GM19328 (cell line): ENCODE data around the gene GUCY1A1.

ENCODE experiments used
- ATAC-seq: cut with Tn5 transposase; IDR thresholded peaks from one replicate; pipeline ENCODE4 v1.9.1; 2021; ENCODE audit warnings: mild to moderate bottlenecking, moderate library complexity; ENCODE audit not compliant: unreplicated experiment

The GUCY1A1 gene

GRCh38 chr4:155690044-155690837, 23.6 kb downstream of the GUCY1A1 start:
- ATAC-seq, result no peak

DNA sequence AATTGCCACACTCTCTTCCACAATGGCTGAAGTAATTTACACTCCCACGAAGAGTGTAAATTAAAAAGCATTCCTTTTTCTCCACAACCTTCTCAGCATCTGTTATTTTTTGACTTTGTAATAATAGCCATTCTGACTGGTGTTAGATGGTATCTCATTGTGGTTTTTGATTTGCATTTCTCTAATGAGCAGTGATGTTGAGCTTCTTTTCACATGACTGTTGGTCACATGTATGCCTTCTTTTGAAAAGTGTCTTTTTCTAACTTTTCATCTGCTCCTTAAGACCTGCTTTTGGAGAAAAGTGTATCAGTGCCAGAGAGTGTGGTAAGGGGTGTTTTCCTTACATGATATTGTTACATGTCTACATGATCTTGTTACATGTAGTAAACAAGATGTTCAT, 25.7 kb downstream of the GUCY1A1 start:
- ATAC-seq, result no peak

DNA sequence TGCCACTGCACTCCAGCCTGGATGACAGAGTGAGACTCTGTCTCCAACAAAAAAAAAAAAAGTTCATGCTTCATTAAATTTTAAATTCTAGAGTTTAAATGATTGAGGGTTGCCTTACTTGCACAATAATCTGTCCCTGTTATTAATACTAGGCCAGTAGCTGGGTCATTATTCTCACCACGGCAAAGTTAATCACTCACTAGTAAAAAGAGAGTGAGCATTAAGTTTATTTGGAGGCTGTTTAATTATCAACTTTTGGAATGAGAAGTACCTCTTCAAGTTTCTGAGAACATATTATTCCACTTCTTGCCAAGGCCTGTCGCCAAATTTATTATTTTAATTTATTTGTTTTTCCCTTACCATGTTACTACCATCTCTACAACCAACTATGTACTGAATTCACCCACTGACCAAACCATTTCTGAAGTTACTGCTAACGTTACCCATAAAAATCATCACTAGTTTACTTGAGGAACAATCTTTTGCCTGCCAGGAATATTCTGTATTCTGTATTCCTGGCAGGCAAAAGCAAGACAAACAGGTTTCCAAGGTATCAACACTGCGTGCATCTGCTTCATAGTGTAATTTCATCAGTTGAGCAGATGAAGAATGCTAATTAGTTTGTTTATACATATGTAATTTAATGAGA, 26.5 kb downstream of the GUCY1A1 start:
- no peak for ATAC-seq

DNA sequence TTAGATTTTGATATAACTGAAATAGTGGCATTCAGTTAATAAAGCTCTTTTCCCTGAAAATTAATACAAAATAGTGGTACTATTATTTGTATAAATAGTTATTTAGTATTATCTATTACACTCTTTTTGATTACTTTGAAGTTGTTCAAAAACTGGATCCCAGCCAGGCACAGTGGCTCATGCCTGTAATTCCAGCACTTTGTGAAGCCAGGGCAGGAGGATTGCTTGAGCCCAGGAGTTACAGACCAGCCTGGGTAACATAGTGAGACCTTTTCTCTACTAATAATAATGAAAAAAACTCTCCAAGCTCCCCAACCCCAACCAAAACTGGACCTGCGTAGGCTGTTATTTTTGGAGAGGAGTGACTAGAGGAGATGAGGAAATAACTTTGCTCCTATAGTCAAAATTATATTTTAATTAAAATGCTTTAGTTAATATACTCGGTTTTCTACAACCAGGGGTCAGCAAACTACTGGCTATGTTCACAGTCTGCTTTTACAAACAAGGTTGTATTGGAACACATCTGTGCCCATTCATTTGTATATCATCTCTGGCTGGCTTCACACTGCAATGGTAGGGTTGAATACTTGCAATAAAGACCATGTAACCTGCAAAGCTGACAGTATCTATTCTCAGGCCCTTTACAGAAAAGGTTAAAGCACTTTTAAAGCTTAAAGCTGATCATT, 27.6 kb downstream of the GUCY1A1 start:
- ATAC-seq, result no peak

GRCh38 chr4:155696226-155696625, 29.6 kb downstream of the GUCY1A1 start:
- no peak for ATAC-seq

GRCh38 chr4:155696726-155697125, 30.1 kb downstream of the GUCY1A1 start:
- no peak for ATAC-seq

GRCh38 chr4:155701827-155702226, 35.2 kb downstream of the GUCY1A1 start:
- no peak for ATAC-seq

DNA sequence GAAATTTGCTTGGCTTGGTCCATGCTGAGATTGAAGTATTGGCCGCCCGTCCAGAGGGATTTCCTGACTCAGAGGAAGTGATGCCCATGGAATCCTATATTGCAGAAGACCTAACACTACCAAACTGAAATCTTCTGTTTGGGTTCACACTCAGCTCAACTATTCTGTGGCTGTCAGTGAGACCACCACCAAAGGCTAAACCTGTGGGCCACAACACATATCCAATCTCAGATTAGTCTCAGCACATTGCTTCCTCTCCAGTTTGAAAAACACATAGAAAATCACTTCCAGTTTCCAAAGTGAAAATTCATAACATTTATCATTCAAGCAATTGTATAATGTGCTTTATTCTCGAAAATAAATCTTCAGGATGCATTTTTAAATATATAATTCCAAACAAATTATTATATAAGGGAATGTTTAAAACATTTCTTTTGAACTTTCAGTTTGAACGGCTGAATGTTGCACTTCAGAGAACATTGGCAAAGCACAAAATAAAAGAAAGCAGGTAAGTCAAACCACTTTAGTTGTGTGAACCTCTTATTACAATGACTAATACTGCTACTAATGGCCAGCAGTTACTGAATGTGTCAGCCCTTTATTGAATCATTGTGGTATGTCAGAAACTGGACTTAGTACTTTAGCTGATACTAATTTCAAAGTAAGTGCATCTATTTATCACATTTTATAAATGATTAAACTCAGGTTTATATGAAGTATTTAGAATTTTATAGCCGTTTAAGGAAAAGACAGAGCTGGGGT, 37.0 kb downstream of the GUCY1A1 start:
- ATAC-seq, result peak; percentile 73

- ATAC-seq, result no peak
These were observed 38.3 kb downstream of the GUCY1A1 start for GRCh38 chr4:155704841-155705404.

GRCh38 chr4:155705664-155706063, 39.0 kb downstream of the GUCY1A1 start:
- ATAC-seq, result no peak

- ATAC-seq, result no peak
These were observed 39.5 kb downstream of the GUCY1A1 start for GRCh38 chr4:155706147-155706546.

GRCh38 chr4:155707251-155707650, 40.6 kb downstream of the GUCY1A1 start:
- ATAC-seq, result no peak

GRCh38 chr4:155708782-155709181, 42.1 kb downstream of the GUCY1A1 start:
- ATAC-seq, result no peak

GRCh38 chr4:155709918-155710317, 43.3 kb downstream of the GUCY1A1 start:
- no peak for ATAC-seq

- no peak for ATAC-seq
These were observed 44.9 kb downstream of the GUCY1A1 start for GRCh38 chr4:155711556-155711955.

- ATAC-seq, result no peak
These were observed 46.2 kb downstream of the GUCY1A1 start for GRCh38 chr4:155712846-155713245.

GRCh38 chr4:155713911-155714310, 47.3 kb downstream of the GUCY1A1 start:
- ATAC-seq, result no peak

- no peak for ATAC-seq
These were observed 55.7 kb downstream of the GUCY1A1 start for GRCh38 chr4:155722336-155722735.

GRCh38 chr4:155722816-155723499, 56.3 kb downstream of the GUCY1A1 start:
- no peak for ATAC-seq

DNA sequence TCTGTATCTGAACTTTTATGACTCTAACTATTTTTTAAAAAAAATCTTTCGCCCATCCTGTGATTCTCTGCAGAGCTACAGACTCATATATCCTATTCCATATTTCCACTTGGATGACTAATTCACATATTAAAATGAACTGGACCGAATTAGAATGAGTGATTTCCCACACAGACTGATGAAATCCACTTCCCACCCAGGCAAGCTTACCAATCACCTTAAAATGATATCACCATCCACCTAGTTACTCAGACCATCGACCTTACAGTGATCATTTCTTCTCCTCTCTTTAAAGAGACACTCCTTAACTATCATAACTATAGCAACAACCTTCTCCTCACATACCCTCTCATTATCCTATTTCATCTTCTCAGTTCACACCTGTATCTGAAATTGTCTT, 58.1 kb downstream of the GUCY1A1 start:
- no peak for ATAC-seq
